OCI-LY3 (cell line): ENCODE data around the gene AKIRIN2.
"Not testable (repeated sequence)": the region's sequence is repeated elsewhere in the genome, so short reads cannot be mapped to it uniquely, and the experiment has no call there.

Source experiments
- EZH2phosphoT487 ChIP-seq: fragments of 200-600 bp; shearing (Covaris generic); IDR thresholded peaks from 2 replicates; pipeline ENCODE4 v1.6.1; 2018; ENCODE audit warnings: antibody characterized with exemption, mixed run types, low read depth
- TF ChIP-seq, protein P1 (sequence below): fragments of 200-600, 300-600 bp; sonication (generic); IDR thresholded peaks from 2 replicates; pipeline ENCODE4 v1.5.1; 2014; ENCODE audit warnings: antibody characterized with exemption, low read length, low read depth

DNA sequence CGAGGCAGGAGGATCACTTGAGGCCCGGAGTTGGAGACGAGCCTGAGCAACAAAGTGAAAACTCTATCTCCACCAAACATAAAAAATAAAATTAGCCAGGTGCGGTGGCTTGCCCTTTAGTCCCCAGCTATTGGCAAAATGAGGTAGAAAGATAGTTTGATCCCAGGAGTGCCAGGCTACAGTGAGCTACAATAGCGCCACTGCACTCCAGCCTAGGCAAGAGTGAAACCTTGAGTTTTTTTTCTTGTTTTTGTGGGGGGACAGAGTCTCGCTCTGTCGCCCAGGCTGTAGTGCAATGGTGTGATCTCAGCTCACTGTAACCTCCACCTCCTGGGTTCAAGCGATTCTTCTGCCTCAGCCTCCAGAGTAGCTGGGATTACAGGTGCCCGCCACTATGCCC, 14.1 kb downstream of the AKIRIN2 start:
- TF ChIP-seq, protein P1, sequence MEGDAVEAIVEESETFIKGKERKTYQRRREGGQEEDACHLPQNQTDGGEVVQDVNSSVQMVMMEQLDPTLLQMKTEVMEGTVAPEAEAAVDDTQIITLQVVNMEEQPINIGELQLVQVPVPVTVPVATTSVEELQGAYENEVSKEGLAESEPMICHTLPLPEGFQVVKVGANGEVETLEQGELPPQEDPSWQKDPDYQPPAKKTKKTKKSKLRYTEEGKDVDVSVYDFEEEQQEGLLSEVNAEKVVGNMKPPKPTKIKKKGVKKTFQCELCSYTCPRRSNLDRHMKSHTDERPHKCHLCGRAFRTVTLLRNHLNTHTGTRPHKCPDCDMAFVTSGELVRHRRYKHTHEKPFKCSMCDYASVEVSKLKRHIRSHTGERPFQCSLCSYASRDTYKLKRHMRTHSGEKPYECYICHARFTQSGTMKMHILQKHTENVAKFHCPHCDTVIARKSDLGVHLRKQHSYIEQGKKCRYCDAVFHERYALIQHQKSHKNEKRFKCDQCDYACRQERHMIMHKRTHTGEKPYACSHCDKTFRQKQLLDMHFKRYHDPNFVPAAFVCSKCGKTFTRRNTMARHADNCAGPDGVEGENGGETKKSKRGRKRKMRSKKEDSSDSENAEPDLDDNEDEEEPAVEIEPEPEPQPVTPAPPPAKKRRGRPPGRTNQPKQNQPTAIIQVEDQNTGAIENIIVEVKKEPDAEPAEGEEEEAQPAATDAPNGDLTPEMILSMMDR = not testable (repeated sequence)
- not testable (repeated sequence) for TF ChIP-seq EZH2phosphoT487
